Activated CD8-positive, alpha-beta memory T cell treated with anti-CD3 and anti-CD28 coated beads, Interleukin-2, amount 10 ng/mL, durations not matched to agents 7 days and 5 days (primary cell): ENCODE data around the gene TPM2. TPM values are rescaled to one million over a fixed set of nuclear protein-coding genes. Genes with fewer than 3 reads are reported as not detected.
"Not testable (repeated sequence)": the region's sequence is repeated elsewhere in the genome, so short reads cannot be mapped to it uniquely, and the experiment has no call there.

ENCODE experiments used
- ATAC-seq: fragments of 150-1000 bp; cut with Tn5 transposase; one replicate; pipeline ENCODE4 v1.10.0; 2021; ENCODE audit warnings: moderate library complexity
- CTCF ChIA-PET: fragments of 350-600 bp; sonication (Branson Sonifier 250); formaldehyde crosslinking; loops from one replicate; lab custom pipeline; 2021; ENCODE audit warnings: antibody characterized with exemption; lab: Charles Lee
- DNase-seq: peaks from one replicate; pipeline ENCODE4 v3.0.0-alpha.2; 2020
- H3K27ac Mint-ChIP-seq: one replicate; pipeline ENCODE4 v1.8.0; 2021; ENCODE audit warnings: mild to moderate bottlenecking, mixed read lengths
- H3K27me3 Mint-ChIP-seq: one replicate; pipeline ENCODE4 v1.8.0; 2021; ENCODE audit warnings: mixed read lengths
- H3K36me3 Mint-ChIP-seq: one replicate; pipeline ENCODE4 v1.8.0; 2021; ENCODE audit warnings: mild to moderate bottlenecking, mixed read lengths
- H3K4me1 Mint-ChIP-seq: one replicate; pipeline ENCODE4 v1.8.0; 2021; ENCODE audit warnings: mixed read lengths
- H3K4me3 Mint-ChIP-seq: one replicate; pipeline ENCODE4 v1.8.0; 2021; ENCODE audit warnings: mild to moderate bottlenecking, moderate library complexity, mixed read lengths
- H3K9me3 Mint-ChIP-seq: one replicate; pipeline ENCODE4 v1.8.0; 2022; ENCODE audit warnings: low read depth, mixed read lengths
- total RNA-seq, 2 experiments: library from RNA; stranded (reverse); gene quantifications; one replicate each; pipeline ENCODE4 v1.2.3, GENCODE V29; 2021

Gene TPM2
- total RNA-seq, 2 experiments from 2014 or later: 6.1 to 12.1 TPM

DNA sequence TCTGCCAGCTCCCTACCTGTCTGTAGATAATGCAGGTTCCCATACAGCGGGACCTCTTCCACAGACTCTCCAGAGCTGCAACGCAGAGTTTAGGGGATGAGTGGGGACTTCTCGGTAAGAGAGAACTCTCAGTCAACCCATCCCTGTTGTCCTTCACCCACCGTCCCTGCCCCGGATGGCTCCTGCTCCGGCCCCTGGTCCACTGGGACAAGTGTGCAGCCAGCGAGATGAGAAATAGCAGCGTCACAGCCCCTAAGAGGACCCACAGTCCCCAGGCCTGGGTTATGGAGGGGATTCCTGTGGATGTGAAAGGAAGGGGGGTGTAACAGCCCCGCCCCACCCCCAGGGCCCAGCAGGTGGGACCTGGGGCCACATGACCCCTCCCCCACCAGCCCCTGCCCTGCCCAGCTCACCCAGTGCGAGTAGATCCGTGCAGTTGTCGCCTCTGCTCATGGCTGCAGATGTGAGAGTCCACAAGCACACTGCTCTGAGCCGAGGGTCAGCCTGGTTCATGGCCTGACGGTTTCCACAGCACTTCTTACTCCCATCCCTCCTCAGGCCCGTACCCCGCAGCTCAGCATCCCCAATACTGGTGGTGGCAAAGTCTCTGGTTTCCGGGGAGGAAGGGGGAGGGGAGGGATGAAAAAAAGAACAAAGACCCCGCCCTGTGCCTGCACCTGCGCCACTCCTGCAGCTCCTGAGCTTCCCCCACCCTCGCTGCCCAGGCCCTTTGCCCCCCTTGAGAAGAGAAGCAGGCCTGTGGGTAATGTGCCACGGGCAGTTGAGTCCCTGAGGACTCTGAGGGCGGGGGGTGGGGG lies 39.2 kb downstream of the TPM2 start, which contains the start of gene SIT1:
Gene SIT1, minus strand, starts transcription at position 591 of the 818 bp plus-strand sequence. Its CDS starts 78 bp downstream, at position 513.
- H3K4me3 Mint-ChIP-seq: peak within 1 kb of the TSS; percentile 99
- peaks cover 49% of the 10 kb centered on the region for H3K4me1 Mint-ChIP-seq
- CTCF ChIA-PET: interaction anchor here (1.1 to 9.6 kb wide), 9 partner anchors 11 to 160 kb away, joined by 3 to 208 read pairs (median 8); partner anchors contain the start of genes ARHGEF39, CCDC107, CD72 and CREB3
- ATAC-seq (peak; percentile 3), DNase-seq (peak; percentile 71)
- no peaks in the 10 kb centered on the region for H3K27me3 Mint-ChIP-seq
- peaks cover 26% of the 10 kb centered on the region for H3K36me3 Mint-ChIP-seq
- no peaks in the 10 kb centered on the region for H3K9me3 Mint-ChIP-seq
- H3K27ac Mint-ChIP-seq: peak within 1 kb of the TSS; percentile 97

DNA sequence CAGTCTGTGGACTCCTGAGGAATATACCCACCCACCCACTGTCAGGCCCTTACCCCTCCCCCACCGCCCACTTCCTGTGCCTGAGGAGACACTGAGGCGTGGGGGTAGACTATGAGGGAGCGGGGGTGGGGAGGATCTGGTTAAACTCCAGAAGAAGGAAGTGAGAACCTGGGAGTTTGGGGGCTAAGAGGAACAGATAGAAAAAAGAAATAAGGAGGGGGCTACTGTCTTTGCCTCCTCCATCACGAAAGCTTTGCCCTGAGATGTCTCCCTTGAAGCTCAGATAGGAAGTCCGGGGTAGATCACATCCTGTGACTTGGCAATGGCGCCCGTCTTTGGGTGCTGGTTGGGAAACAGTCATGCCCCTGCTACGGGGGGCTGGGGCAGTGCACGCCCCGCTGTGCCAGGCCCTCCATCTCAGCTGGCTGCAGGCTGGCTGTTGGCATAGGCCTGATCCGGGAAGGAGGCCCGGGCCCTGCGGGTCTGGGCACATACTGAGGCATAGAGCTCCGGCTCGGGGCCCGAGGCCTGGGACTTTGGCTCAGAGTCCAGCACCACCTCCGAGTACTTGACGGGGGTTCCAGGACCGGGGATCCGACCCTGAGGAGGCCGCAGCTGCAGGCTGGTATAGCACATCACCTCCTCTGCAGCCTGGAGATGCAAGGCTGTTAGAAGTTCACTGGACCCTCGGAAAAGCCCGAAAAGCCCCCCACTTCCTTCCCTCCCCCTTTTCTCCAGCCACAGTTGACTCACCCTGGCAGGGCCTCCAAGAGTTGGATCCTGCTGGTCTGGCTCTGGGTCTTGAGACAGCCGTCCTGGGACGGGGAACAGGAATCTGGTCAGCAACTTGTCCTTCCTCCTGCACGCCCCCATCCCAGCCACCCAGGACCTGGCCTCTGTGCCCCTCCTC lies 40.0 kb downstream of the TPM2 start:
- Mint-ChIP-seq H3K27me3 (no peaks in the 10 kb centered on the region), H3K36me3 (peaks cover 26% of the 10 kb centered on the region), H3K4me1 (peaks cover 51% of the 10 kb centered on the region), H3K4me3 (peak overlapping the region; percentile 99), H3K9me3 (no peaks in the 10 kb centered on the region), H3K27ac (peak overlapping the region; percentile 97)
- peak; percentile 14 for ATAC-seq
- CTCF ChIA-PET: interaction anchor here (1.1 to 9.6 kb wide), 7 partner anchors 10 to 160 kb away, joined by 3 to 208 read pairs (median 27); partner anchors contain the start of genes ARHGEF39, CCDC107, CD72 and CREB3
- DNase-seq: peak; percentile 77

DNA sequence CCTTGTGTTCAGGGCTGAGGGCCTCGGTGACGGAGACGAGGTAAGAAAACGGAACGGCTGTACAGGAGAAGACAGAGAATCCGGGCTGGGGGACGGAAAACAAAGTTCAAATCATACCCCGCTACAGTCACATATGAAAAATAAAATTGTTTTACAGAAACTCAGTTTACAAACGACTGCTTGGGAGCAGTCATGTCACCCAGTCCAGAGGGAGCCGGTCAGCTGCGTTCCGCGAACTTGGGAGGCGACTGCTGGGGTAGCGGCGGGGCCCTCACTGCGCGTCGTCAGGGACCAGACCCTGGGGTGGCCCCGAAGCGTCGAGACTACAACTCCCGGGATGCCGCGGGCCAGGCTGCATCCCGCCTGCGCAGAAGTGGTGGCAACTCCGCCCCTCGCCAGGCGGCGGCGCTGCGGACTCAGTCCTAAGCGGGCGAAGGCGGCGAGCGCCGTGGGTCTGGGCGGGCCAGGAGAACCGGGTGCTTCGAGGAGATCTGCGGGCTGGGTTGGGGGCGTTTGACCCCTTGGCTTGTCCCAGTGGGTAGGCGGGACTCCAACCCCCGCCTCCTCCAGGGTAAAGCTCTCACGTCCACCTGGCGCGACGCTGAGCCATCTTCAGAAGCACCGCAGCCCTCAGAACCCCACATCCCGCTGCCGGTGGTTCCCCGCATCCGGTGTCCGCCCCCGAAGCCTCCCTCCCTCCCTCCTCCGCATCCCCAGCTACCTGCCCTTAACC lies 43.0 kb downstream of the TPM2 start:
- H3K36me3 Mint-ChIP-seq: peaks cover 36% of the 10 kb centered on the region
- H3K27me3 Mint-ChIP-seq: no peaks in the 10 kb centered on the region
- H3K4me3 Mint-ChIP-seq: peak overlapping the region; percentile 99
- peaks cover 47% of the 10 kb centered on the region for H3K4me1 Mint-ChIP-seq
- CTCF ChIA-PET: interaction anchor here (0.6 to 9.6 kb wide), 25 partner anchors 8 to 567 kb away, joined by 3 to 208 read pairs (median 4); partner anchors contain the start of genes ARHGEF39, CCDC107, CD72 and CREB3
- H3K27ac Mint-ChIP-seq: peak overlapping the region; percentile 97
- DNase-seq (peak; percentile 95), ATAC-seq (peak; percentile 90)
- no peaks in the 10 kb centered on the region for H3K9me3 Mint-ChIP-seq

DNA sequence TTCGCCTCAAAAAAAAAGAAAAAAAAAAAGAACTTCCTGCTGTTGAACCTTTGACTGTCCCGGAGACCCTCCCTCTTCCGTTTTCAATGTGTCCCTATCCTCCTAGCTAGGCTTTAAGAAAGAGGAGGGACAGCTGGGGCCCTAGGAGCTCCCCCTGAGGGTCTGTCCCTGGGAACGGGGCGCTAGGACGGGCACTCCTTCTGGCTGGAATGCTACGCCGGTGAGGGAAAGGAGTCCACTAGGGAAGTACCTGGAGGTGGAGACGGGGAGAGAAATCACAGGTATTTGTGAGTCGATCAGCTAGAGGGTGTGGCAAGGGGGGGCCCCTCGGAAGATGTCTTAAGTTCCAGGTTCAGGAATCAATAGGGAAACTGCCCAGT lies 43.6 kb downstream of the TPM2 start:
- Mint-ChIP-seq H3K27ac (peak overlapping the region; percentile 97), H3K4me3 (peak overlapping the region; percentile 99), H3K27me3 (no peaks in the 10 kb centered on the region), H3K36me3 (peaks cover 41% of the 10 kb centered on the region), H3K4me1 (peaks cover 47% of the 10 kb centered on the region), H3K9me3 (no peaks in the 10 kb centered on the region)
- CTCF ChIA-PET: interaction anchor here (0.7 to 9.6 kb wide), 16 partner anchors 11 to 236 kb away, joined by 3 to 208 read pairs (median 9); partner anchors contain the start of genes ARHGEF39, CCDC107, CD72 and CREB3
- ATAC-seq (no peak), DNase-seq (no peak)

DNA sequence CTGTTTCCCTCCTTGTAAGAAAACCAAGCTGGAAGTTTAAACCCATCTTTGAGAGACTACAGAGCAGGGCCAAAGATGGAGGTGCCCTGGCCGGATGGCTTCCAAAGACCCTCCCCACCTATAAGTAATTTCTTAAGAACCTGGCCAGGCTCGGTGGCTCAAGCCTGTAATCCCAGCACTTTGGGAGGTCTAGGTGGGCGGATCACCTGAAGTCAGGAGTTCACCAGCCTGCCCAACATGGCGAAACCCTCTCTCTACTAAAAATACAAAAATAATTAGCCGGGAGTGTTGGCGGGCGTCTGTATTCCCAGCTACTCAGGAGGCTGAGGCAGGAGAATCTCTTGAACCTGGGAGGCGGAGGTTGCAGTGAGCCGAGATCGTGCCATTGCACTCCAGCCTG lies 44.0 kb downstream of the TPM2 start:
- ATAC-seq, H3K27me3 Mint-ChIP-seq, H3K9me3 Mint-ChIP-seq, DNase-seq: not testable (repeated sequence)
- Mint-ChIP-seq H3K4me3 (peak overlapping the region; percentile 99), H3K36me3 (peaks cover 45% of the 10 kb centered on the region), H3K4me1 (peaks cover 45% of the 10 kb centered on the region), H3K27ac (peak overlapping the region; percentile 97)
- CTCF ChIA-PET: interaction anchor here (0.8 to 9.6 kb wide), 9 partner anchors 10 to 236 kb away, joined by 3 to 208 read pairs (median 27); partner anchors contain the start of genes ARHGEF39, CCDC107, CD72 and CREB3

DNA sequence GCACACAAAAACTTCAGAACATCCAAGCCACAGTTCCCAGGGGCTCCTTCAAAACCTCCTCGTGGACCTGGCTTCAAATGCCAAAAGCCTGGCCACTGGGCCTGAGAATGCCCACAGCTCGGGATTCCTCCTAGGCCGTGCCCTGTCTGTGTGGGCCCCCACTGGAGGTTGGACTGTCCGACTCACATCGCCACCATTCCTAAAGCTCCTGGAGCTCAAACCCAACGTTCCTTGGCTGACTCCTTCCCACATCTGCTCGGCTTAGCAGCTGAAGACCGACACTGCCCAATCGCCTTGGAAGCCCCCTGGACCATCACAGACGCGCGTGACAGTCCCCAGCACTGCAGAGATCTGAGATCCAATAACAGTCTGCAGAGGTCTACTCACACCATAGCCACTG lies 46.7 kb downstream of the TPM2 start:
- Mint-ChIP-seq H3K27ac (no peak overlapping the region), H3K27me3 (no peaks in the 10 kb centered on the region), H3K4me3 (no peak overlapping the region), H3K4me1 (peaks cover 51% of the 10 kb centered on the region), H3K9me3 (no peaks in the 10 kb centered on the region), H3K36me3 (peaks cover 39% of the 10 kb centered on the region)
- CTCF ChIA-PET: interaction anchor here (9.6 kb wide), 1 partner anchor 28 kb away, joined by 196 read pairs; the partner anchor contains the start of gene CD72
- DNase-seq: no peak
- no peak for ATAC-seq

DNA sequence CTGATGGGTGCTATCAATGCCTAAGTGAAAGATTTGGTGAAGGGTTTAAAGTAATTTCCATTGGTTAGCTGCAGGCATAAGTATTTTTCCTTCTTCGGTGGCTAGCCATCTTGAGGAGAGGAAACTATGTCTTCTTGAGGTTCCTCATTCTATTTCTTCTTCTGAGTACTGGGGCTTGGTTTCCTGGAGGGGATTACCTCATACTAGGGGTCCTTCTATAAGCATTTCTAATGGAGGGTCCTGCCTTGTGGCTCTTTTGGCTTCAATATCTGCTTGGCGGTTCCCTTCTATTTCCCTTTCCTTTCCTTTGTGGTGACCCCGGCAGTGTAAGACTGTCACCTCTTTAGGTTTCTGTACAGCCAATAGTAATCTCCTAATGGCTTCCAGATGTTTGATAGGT lies 48.2 kb downstream of the TPM2 start:
- H3K4me1 Mint-ChIP-seq: peaks cover 54% of the 10 kb centered on the region
- not testable (repeated sequence) for H3K27ac Mint-ChIP-seq, H3K27me3 Mint-ChIP-seq, H3K9me3 Mint-ChIP-seq, DNase-seq, ATAC-seq, H3K4me3 Mint-ChIP-seq
- CTCF ChIA-PET: interaction anchor here (9.6 kb wide), 1 partner anchor 27 kb away, joined by 196 read pairs; the partner anchor contains the start of gene CD72
- peaks cover 36% of the 10 kb centered on the region for H3K36me3 Mint-ChIP-seq

DNA sequence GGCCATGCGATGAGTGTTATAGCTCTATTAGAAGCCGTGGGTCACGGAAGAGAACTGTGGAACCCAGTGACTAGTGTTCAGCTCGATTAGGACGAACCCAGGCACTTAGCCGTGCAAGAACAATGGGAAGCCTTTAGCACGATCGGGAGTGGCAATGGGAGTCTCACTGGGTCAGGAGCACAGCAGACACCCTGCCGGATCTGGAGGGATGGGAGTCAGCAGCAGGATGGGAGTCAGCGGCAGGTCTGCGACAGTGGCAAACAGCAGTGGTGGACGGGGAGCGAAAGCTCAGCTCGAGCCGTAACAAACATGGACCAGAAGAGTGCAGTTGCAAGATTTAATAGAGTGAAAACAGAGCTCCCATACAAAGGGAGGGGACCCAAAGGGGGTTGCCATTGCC lies 49.3 kb downstream of the TPM2 start:
- DNase-seq, H3K9me3 Mint-ChIP-seq, ATAC-seq, H3K27ac Mint-ChIP-seq, H3K27me3 Mint-ChIP-seq, H3K4me3 Mint-ChIP-seq: not testable (repeated sequence)
- peaks cover 31% of the 10 kb centered on the region for H3K36me3 Mint-ChIP-seq
- CTCF ChIA-PET: interaction anchor here (1.3 to 2.8 kb wide), 6 partner anchors 9 to 56 kb away, joined by 4 to 18 read pairs (median 8); partner anchors contain the start of genes CCDC107, RMRP, SIT1 and TESK1
- peaks cover 56% of the 10 kb centered on the region for H3K4me1 Mint-ChIP-seq

DNA sequence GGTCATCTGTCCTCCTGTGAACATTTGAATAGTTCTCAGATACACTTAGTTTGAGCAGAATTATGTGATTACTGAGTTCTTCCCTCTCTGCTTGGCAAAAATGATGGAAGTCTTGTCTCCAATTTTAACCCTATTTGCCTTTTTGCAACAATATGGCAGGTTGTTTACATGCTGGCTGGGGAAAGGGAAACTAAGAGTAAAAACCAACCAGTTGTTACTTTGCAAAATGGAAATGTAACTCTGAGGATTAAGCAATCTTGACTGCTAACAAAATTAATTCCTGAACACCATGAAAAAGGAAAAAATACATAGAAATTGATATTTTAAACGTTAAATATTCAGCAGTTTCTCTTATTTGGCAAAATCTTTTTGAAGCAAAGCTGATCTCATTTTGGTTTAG lies 50.1 kb downstream of the TPM2 start:
- peaks cover 30% of the 10 kb centered on the region for H3K36me3 Mint-ChIP-seq
- H3K9me3 Mint-ChIP-seq: no peaks in the 10 kb centered on the region
- no peak for ATAC-seq
- H3K4me3 Mint-ChIP-seq: peak overlapping the region; percentile 46
- peaks cover 56% of the 10 kb centered on the region for H3K4me1 Mint-ChIP-seq
- H3K27ac Mint-ChIP-seq: peak overlapping the region; percentile 87
- CTCF ChIA-PET: interaction anchor here (1.1 to 2.8 kb wide), 7 partner anchors 10 to 56 kb away, joined by 4 to 18 read pairs (median 8); partner anchors contain the start of genes CCDC107, RMRP, SIT1 and TESK1
- no peaks in the 10 kb centered on the region for H3K27me3 Mint-ChIP-seq
- DNase-seq: no peak

DNA sequence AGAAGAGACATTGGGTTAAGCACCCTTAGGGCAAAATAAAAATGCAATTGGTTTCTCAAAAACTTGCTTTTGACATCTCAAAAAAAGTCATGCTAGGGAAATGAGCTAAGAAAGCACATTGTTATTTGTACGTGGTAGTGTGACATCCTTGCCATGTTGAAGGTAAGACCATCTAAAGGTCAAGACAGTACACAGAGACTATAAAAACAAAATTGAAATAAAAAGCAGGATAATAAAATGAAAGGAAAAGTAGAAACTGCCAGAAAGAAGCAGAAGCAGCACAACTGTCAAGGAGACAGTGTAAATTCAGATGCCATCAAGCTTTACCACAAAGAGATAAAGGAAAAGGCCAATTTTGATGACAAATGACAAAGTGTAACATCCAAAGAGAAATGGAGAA lies 50.5 kb downstream of the TPM2 start:
- not testable (repeated sequence) for H3K9me3 Mint-ChIP-seq, H3K27me3 Mint-ChIP-seq, DNase-seq
- Mint-ChIP-seq H3K4me1 (peaks cover 53% of the 10 kb centered on the region), H3K36me3 (peaks cover 26% of the 10 kb centered on the region), H3K4me3 (peak overlapping the region; percentile 46), H3K27ac (peak overlapping the region; percentile 87)
- CTCF ChIA-PET: interaction anchor here (1.1 to 2.8 kb wide), 7 partner anchors 11 to 57 kb away, joined by 4 to 18 read pairs (median 8); partner anchors contain the start of genes CCDC107, RMRP, SIT1 and TESK1
- ATAC-seq: peak; percentile 58

DNA sequence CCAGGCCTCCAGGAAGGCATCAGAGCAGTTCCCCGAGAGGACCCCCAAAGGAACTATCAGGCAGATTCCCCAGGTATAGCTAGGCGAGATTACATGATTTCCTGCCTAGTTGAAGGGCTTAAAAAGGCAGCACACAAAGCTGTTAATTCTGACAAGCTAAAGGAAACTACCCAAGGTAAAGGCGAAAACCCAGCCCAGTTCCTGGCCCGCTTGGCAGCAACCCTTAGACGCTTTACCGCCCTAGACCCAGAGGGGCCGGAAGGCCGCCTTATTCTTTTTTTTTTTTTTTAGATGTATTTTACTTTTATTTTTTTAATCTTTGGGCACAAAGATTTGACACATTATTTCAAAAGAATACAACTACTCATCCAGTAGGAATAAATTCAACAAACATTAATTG lies 51.0 kb downstream of the TPM2 start:
- CTCF ChIA-PET: interaction anchor here (1.1 to 2.8 kb wide), 8 partner anchors 8 to 57 kb away, joined by 3 to 18 read pairs (median 7); partner anchors contain the start of genes CCDC107, RMRP, SIT1 and TESK1
- not testable (repeated sequence) for H3K27me3 Mint-ChIP-seq, DNase-seq, H3K9me3 Mint-ChIP-seq, H3K4me3 Mint-ChIP-seq
- Mint-ChIP-seq H3K27ac (peak overlapping the region; percentile 87), H3K36me3 (peaks cover 26% of the 10 kb centered on the region), H3K4me1 (peaks cover 52% of the 10 kb centered on the region)
- peak; percentile 36 for ATAC-seq
